Ovary (tissue), 1 donor: ENCODE data around the gene CRIM1.

Source experiments
- EP300 ChIP-seq: sonication (generic); formaldehyde crosslinking; IDR thresholded peaks from one replicate; pipeline ENCODE4 v1.6.1; 2017; ENCODE audit warnings: antibody characterized with exemption
- POLR2A ChIP-seq: fragments of 450-650 bp; IDR thresholded peaks from one replicate; pipeline ENCODE4 v1.6.1; 2017; ENCODE audit warnings: antibody characterized with exemption, mild to moderate bottlenecking, moderate library complexity

DNA sequence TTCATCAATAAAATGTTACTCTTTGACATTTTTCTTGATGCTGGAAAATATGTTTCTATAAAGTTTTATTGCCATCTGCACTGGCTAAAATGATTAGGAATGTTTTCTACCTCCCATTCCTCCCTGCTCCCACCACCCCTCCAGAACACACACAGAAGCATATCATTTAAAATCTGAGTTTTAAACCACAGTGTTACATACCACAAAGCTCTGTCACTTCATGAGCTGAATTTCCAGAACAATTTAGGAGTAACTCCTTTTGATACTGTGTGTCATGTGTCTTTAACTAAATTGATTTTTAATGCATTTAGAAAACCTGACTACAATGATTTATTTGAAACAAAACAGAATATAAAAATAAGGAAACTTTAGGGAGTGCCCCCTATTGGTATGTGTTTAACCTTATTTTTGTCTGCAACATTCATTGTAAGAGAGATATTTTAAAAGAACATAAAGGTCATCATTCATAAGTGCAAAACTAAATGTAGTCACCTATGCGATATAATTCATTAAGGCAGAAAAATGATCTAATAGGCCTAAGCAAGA lies 190.4 kb downstream of the CRIM1 start:
- TF ChIP-seq EP300 (no peak), POLR2A (no peak)
